Thyroid gland (tissue), 4 donors: ENCODE measurements around the gene ELFN2. TPM values are rescaled to one million over a fixed set of nuclear protein-coding genes. Genes with fewer than 3 reads are reported as not detected.

ENCODE experiments used
- DNase-seq, 2 donors: peaks; one replicate each; pipeline ENCODE4 v3.0.0-alpha.2; 2019
- H3K27ac ChIP-seq, 3 donors: fragments of 200-600 bp; sonication (generic); 1 replicate in 2 of 3; 2 replicates in 1 of 3; pipeline ENCODE4 v1.5.1; 2016 to 2019; ENCODE audit warnings: mild to moderate bottlenecking in 1 of 3, moderate library complexity in 1 of 3
- H3K27me3 ChIP-seq: fragments of 200-600 bp; sonication (generic); one replicate; pipeline ENCODE4 v1.5.1; 2019
- H3K36me3 ChIP-seq, 2 donors: fragments of 200-600 bp; sonication (generic); one replicate each; pipeline ENCODE4 v1.5.1; 2016 to 2019
- H3K4me1 ChIP-seq, 2 donors: fragments of 200-600 bp; sonication (generic); one replicate each; pipeline ENCODE4 v1.5.1; 2017 to 2019
- H3K4me3 ChIP-seq, 3 donors: fragments of 200-600 bp; sonication (generic); replicated peaks in 1 of 3; 1 replicate in 2 of 3; 2 replicates in 1 of 3; pipeline ENCODE4 v1.5.1; 2016; ENCODE audit warnings: mild to moderate bottlenecking in 1 of 3
- H3K9me3 ChIP-seq: fragments of 200-600 bp; sonication (generic); one replicate; pipeline ENCODE4 v1.5.1; 2017
- POLR2A ChIP-seq, 2 donors: fragments of 450-650 bp; IDR thresholded peaks; one replicate each; pipeline ENCODE4 v1.6.1; 2017; ENCODE audit warnings: antibody characterized with exemption in 2 of 2, mild to moderate bottlenecking in 2 of 2, moderate library complexity in 1 of 2
- WGBS, 2 donors: methylation state at CpG; one replicate each; pipeline ENCODE4 v1.1.5; 2017; 5-methylcytosine and 5-hydroxymethylcytosine counted together
- intact Hi-C: fragments of 100-400 bp; cut with DNase I; formaldehyde crosslinking; loops from one replicate; pipeline ENCODE4 v1.15.1; 2023
- total RNA-seq, 4 donors: library from RNA; depleted of rRNA; stranded (reverse); fragments of >200 nt; gene quantifications; one replicate each; pipeline ENCODE4 v1.2.3, GENCODE V29; 2016
- TF ChIP-seq, protein P1 (sequence below), 6 experiments: fragments of 200-600 bp in 3 of 6; fragments of 450-650 bp in 3 of 6; sonication (generic) in 3 of 6; IDR thresholded peaks; one replicate each; pipeline ENCODE4 v1.5.1; 2016 to 2019; ENCODE audit warnings: antibody characterized with exemption in 6 of 6, mild to moderate bottlenecking in 2 of 6, inconsistent platforms in 1 of 6, moderate library complexity in 1 of 6

Gene ELFN2
- total RNA-seq, 4 donors from 2014 or later: 0.05 TPM; not detected in 3

DNA sequence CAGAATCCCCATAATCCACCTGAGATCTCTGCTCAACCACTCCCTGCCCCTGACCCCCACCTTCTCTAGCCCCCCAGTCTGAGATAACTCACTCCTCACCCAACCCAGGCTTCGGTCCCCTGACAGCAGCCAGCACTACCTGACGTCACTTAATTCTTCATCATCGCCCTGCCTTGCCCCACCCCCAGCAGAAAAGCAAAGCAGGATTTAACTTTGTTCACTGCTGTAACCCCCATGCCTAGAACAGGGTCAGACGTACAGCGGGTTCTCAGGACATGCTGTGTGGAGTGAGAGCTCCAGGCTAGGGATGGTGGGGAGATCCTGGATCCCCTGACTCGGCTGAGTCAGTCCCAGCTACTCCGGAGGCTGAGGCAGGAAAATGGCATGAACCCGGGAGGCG, 45.8 kb downstream of the ELFN2 start:
- Histone ChIP-seq H3K4me1 (no peaks in the 10 kb centered on the region), H3K9me3 (no peaks in the 10 kb centered on the region), H3K27ac (no peak overlapping the region), H3K36me3 (no peaks in the 10 kb centered on the region), H3K4me3 (no peak overlapping the region), H3K27me3 (no peaks in the 10 kb centered on the region)
- 55 to 66% methylated on average over 8 to 9 of the region's 9 CpGs for WGBS, 2 donors
- TF ChIP-seq POLR2A (IDR thresholded peaks at IDR 0.05): no peak
- TF ChIP-seq, protein P1, sequence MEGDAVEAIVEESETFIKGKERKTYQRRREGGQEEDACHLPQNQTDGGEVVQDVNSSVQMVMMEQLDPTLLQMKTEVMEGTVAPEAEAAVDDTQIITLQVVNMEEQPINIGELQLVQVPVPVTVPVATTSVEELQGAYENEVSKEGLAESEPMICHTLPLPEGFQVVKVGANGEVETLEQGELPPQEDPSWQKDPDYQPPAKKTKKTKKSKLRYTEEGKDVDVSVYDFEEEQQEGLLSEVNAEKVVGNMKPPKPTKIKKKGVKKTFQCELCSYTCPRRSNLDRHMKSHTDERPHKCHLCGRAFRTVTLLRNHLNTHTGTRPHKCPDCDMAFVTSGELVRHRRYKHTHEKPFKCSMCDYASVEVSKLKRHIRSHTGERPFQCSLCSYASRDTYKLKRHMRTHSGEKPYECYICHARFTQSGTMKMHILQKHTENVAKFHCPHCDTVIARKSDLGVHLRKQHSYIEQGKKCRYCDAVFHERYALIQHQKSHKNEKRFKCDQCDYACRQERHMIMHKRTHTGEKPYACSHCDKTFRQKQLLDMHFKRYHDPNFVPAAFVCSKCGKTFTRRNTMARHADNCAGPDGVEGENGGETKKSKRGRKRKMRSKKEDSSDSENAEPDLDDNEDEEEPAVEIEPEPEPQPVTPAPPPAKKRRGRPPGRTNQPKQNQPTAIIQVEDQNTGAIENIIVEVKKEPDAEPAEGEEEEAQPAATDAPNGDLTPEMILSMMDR (IDR thresholded peaks at IDR 0.05): no peak
- no peak for DNase-seq
- intact Hi-C loops: no loop called here

DNA sequence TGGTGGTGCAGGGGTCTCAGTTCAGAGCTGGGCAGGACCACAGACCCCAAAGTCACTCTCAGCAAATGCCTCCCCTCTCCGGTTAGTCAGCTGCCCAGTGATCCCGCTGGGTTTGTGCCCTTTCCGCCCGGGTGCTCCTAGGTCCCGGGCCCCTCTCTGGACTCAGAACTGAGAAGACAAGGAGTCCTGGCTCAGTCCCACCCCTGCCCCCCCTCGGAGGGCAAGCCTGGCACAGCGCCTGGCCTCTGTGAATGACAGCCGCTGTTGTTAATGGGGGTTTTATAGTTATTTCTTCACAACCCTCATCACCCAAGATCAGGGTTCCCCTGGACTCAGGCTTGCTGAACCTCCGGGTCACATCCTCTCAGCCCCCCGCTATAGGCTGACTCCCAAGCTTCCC, 47.6 kb downstream of the ELFN2 start:
- H3K4me3 ChIP-seq: no peak overlapping the region
- no peaks in the 10 kb centered on the region for H3K27me3 ChIP-seq
- H3K4me1 ChIP-seq: no peaks in the 10 kb centered on the region
- no peak for DNase-seq
- no peaks in the 10 kb centered on the region for H3K9me3 ChIP-seq
- no peaks in the 10 kb centered on the region for H3K36me3 ChIP-seq
- WGBS, 2 donors: 34 to 40% methylated on average over 10 of the region's 10 CpGs
- intact Hi-C loops: no loop called here
- no peak overlapping the region for H3K27ac ChIP-seq
- TF ChIP-seq, protein P1 (IDR thresholded peaks at IDR 0.05): no peak
- TF ChIP-seq POLR2A (IDR thresholded peaks at IDR 0.05): no peak

DNA sequence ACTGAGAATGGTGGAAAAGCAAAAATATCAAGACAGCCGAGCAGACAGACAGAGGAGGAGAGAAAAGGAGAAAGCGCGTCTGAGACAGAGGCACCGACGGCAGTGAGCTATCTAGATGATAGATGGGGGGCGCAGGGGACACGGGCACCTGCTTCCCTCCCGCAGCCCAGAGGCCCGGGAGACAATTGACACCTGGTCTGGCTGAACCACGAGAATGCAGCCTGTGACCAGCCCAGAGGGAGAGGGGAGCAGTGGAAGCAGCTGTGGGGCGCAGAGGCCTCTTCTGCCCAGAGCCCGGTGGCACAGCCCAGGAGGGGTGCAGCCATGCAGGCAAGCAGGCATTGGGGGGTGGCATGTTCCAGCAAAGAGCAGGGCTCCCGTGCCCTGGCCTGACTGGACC, 48.2 kb downstream of the ELFN2 start:
- Histone ChIP-seq H3K4me1 (no peaks in the 10 kb centered on the region), H3K9me3 (no peaks in the 10 kb centered on the region), H3K36me3 (no peaks in the 10 kb centered on the region), H3K27ac (no peak overlapping the region), H3K27me3 (no peaks in the 10 kb centered on the region), H3K4me3 (no peak overlapping the region)
- TF ChIP-seq, protein P1 (IDR thresholded peaks at IDR 0.05): no peak
- no peak for TF ChIP-seq POLR2A (IDR thresholded peaks at IDR 0.05)
- intact Hi-C loops: no loop called here
- WGBS, 2 donors: 45 to 51% methylated on average over 11 to 13 of the region's 13 CpGs
- no peak for DNase-seq

DNA sequence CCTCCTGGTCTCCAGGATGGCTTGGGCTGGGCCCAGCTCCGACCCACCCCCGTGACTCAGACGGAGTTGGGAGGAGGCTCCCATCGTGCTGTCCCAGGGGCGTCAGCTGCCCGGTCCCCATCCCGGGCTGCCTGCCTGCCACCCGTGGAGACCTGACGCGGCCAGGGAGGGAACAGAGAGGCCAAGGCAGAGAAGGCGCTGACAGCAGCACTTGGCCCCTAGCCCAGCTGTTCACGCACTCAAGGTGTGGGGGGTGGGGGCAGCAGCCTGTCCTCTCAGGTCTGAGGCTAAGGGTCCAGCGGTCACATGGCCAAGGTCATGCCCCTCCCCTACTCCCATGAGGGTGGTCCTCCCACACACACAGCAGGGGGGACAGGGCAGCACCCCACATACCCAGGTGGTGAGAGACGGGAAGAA, 48.6 kb downstream of the ELFN2 start:
- H3K9me3 ChIP-seq: no peaks in the 10 kb centered on the region
- no peak overlapping the region for H3K4me3 ChIP-seq
- no peaks in the 10 kb centered on the region for H3K36me3 ChIP-seq
- DNase-seq: no peak
- no peaks in the 10 kb centered on the region for H3K4me1 ChIP-seq
- no peak for TF ChIP-seq POLR2A (IDR thresholded peaks at IDR 0.05)
- TF ChIP-seq, protein P1 (IDR thresholded peaks at IDR 0.05): no peak
- intact Hi-C loops: no loop called here
- no peaks in the 10 kb centered on the region for H3K27me3 ChIP-seq
- WGBS, 2 donors: 19 to 24% methylated on average over 7 to 9 of the region's 14 CpGs
- H3K27ac ChIP-seq: no peak overlapping the region

DNA sequence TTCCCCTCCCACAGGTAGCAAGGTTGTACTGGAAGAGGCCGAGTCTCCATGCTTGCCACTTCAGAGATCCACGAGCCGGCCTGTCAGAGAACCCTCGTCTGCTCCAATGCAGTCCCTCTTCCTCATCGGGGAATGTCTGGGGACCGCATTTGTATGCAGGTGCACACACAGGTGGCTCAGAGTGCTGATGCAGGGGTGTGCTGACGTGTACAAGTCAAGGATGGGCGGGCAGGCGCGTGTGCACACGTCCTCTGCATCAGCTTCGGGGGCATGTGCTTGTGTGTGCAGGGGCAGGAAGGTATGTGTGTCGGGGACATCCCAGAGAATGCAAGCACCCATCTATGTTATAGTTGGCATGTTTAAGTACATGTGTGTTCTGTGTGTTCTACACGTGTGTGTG, 49.4 kb downstream of the ELFN2 start:
- Histone ChIP-seq H3K27me3 (no peaks in the 10 kb centered on the region), H3K4me3 (no peak overlapping the region), H3K9me3 (no peaks in the 10 kb centered on the region), H3K36me3 (no peaks in the 10 kb centered on the region), H3K27ac (no peak overlapping the region), H3K4me1 (no peaks in the 10 kb centered on the region)
- DNase-seq: no peak
- 75 to 77% methylated on average over 11 to 14 of the region's 14 CpGs for WGBS, 2 donors
- TF ChIP-seq, protein P1 (IDR thresholded peaks at IDR 0.05): no peak
- no peak for TF ChIP-seq POLR2A (IDR thresholded peaks at IDR 0.05)
- intact Hi-C loops: no loop called here
